ENCODE measurements around the gene WNT7B. TPM values are rescaled to one million over a fixed set of nuclear protein-coding genes. Genes with fewer than 3 reads are reported as not detected.

WNT7B gene
- total RNA-seq, 3 donors from 2014 or later (not counting 1 experiment from before 2014, with no cell fraction given), result not detected

- peaks cover 0 to 3% of the 10 kb centered on the region in 2 donors for H3K27me3 Mint-ChIP-seq (ENCODE audit: low read depth in 2 of 2)
- Histone ChIP-seq H3K27ac (ENCODE audit: low read length) (peak overlapping the region; percentile 5), H3K4me3 (ENCODE audit: low read length) (no peak overlapping the region), H3K9me3 (ENCODE audit: control insufficient read depth, insufficient read depth, low read length) (peaks cover 10% of the 10 kb centered on the region), H3K4me1 (ENCODE audit: control insufficient read depth, insufficient read depth, low read length) (peaks cover 44% of the 10 kb centered on the region), H3K27me3 (ENCODE audit: control insufficient read depth, insufficient read depth, low read length) (no peaks in the 10 kb centered on the region), H3K36me3 (ENCODE audit: control insufficient read depth, insufficient read depth, low read length) (no peaks in the 10 kb centered on the region)
- peaks cover 14 to 36% of the 10 kb centered on the region in 2 donors for H3K4me1 Mint-ChIP-seq
- intact Hi-C loops (cut with micrococcal nuclease), result loop anchor here (10.0 kb wide), 1 partner anchor 298 kb away; the partner anchor contains the start of gene GTSE1
- H3K4me3 Mint-ChIP-seq, result no peak overlapping the region
- WGBS (ENCODE audit: insufficient coverage), result 16% methylated on average over 13 of the region's 16 CpGs
- ATAC-seq (peak; percentile 57 to 68 (median 64)), DNase-seq (peak in 1 of 2 donors; percentile 22)
- TF ChIP-seq CTCF (IDR thresholded peaks at IDR 0.05), result no peak
- H3K36me3 Mint-ChIP-seq, result no peaks in the 10 kb centered on the region
- H3K9me3 Mint-ChIP-seq, result peaks cover 12% of the 10 kb centered on the region in 2 donors
- H3K27ac Mint-ChIP-seq, result peak overlapping the region in 1 of 2 donors; percentile 75
Observed at GRCh38 chr22:45997077-45997776, 20.3 kb upstream of the WNT7B start.

- peak overlapping the region; percentile 52 for H3K27ac ChIP-seq (ENCODE audit: low read length)
- Mint-ChIP-seq H3K9me3 (peaks cover 12% of the 10 kb centered on the region in 2 donors), H3K36me3 (no peaks in the 10 kb centered on the region), H3K4me3 (no peak overlapping the region), H3K4me1 (peaks cover 14 to 36% of the 10 kb centered on the region in 2 donors), H3K27me3 (ENCODE audit: low read depth in 2 of 2) (peaks cover 0 to 3% of the 10 kb centered on the region in 2 donors), H3K27ac (peak overlapping the region in 1 of 2 donors; percentile 75)
- no peak for TF ChIP-seq CTCF (IDR thresholded peaks at IDR 0.05)
- peaks cover 44% of the 10 kb centered on the region for H3K4me1 ChIP-seq (ENCODE audit: control insufficient read depth, insufficient read depth, low read length)
- ATAC-seq, result peak in 1 of 3 donors; percentile 66
- no peaks in the 10 kb centered on the region for H3K27me3 ChIP-seq (ENCODE audit: control insufficient read depth, insufficient read depth, low read length)
- H3K9me3 ChIP-seq (ENCODE audit: control insufficient read depth, insufficient read depth, low read length), result peaks cover 10% of the 10 kb centered on the region
- H3K36me3 ChIP-seq (ENCODE audit: control insufficient read depth, insufficient read depth, low read length), result no peaks in the 10 kb centered on the region
- no peak for DNase-seq
- 76% methylated on average over 29 of the region's 29 CpGs for whole genome bisulfite sequencing (ENCODE audit: insufficient coverage)
- no peak overlapping the region for H3K4me3 ChIP-seq (ENCODE audit: low read length)
- intact Hi-C loops (cut with micrococcal nuclease), result loop anchor here (10.0 kb wide), 1 partner anchor 298 kb away; the partner anchor contains the start of gene GTSE1
Observed at GRCh38 chr22:45996241-45997076, 19.5 kb upstream of the WNT7B start.

GRCh38 chr22:45995405-45996101, 18.6 kb upstream of the WNT7B start:
- H3K27ac Mint-ChIP-seq, result no peak overlapping the region
- no peak overlapping the region for H3K4me3 Mint-ChIP-seq
- Histone ChIP-seq H3K27me3 (ENCODE audit: control insufficient read depth, insufficient read depth, low read length) (no peaks in the 10 kb centered on the region), H3K36me3 (ENCODE audit: control insufficient read depth, insufficient read depth, low read length) (no peaks in the 10 kb centered on the region), H3K4me1 (ENCODE audit: control insufficient read depth, insufficient read depth, low read length) (peaks cover 44% of the 10 kb centered on the region), H3K9me3 (ENCODE audit: control insufficient read depth, insufficient read depth, low read length) (peaks cover 10% of the 10 kb centered on the region), H3K4me3 (ENCODE audit: low read length) (no peak overlapping the region), H3K27ac (ENCODE audit: low read length) (peak overlapping the region; percentile 8)
- H3K27me3 Mint-ChIP-seq (ENCODE audit: low read depth in 2 of 2), result peaks cover 0 to 3% of the 10 kb centered on the region in 2 donors
- intact Hi-C loops (cut with micrococcal nuclease), result loop anchor here (1.0 to 10.0 kb wide), 2 partner anchors 121 to 299 kb away; partner anchors contain the start of gene GTSE1
- no peak for ATAC-seq
- no peak for DNase-seq
- no peak for TF ChIP-seq CTCF (IDR thresholded peaks at IDR 0.05)
- H3K4me1 Mint-ChIP-seq, result peaks cover 14 to 36% of the 10 kb centered on the region in 2 donors
- peaks cover 12% of the 10 kb centered on the region in 2 donors for H3K9me3 Mint-ChIP-seq
- WGBS (ENCODE audit: insufficient coverage), result 89% methylated on average over 27 of the region's 27 CpGs
- H3K36me3 Mint-ChIP-seq, result no peaks in the 10 kb centered on the region
